Hepatocyte (in vitro differentiated cells): ENCODE results near the gene VWA3A. TPM values are rescaled to one million over a fixed set of nuclear protein-coding genes. Genes with fewer than 3 reads are reported as not detected.
"Not testable (repeated sequence)": the region's sequence is repeated elsewhere in the genome, so short reads cannot be mapped to it uniquely, and the experiment has no call there.

ENCODE experiments used
- DNase-seq: peaks from one replicate; pipeline ENCODE4 v3.0.0-alpha.2; 2016; ENCODE audit warnings: low spot score
- H2AFZ ChIP-seq: fragments of 200-600 bp; sonication (generic); 2 replicates; pipeline ENCODE4 v1.6.0; 2016; ENCODE audit warnings: antibody characterized with exemption, mild to moderate bottlenecking
- H3K27ac ChIP-seq: fragments of 200-600 bp; sonication (generic); 2 replicates; pipeline ENCODE4 v1.5.1; 2016; ENCODE audit warnings: mild to moderate bottlenecking
- H3K27me3 ChIP-seq: fragments of 200-600 bp; sonication (generic); 2 replicates; pipeline ENCODE4 v1.6.1; 2016
- H3K36me3 ChIP-seq: fragments of 200-600 bp; sonication (generic); replicated peaks from 2 replicates; pipeline ENCODE4 v1.5.1; 2016; ENCODE audit warnings: low read depth; ENCODE audit not compliant: insufficient read depth
- H3K4me1 ChIP-seq: fragments of 200-600 bp; sonication (generic); 2 replicates; pipeline ENCODE4 v1.5.1; 2016; ENCODE audit warnings: mild to moderate bottlenecking, moderate library complexity; ENCODE audit not compliant: insufficient read depth
- H3K4me2 ChIP-seq: fragments of 200-600 bp; sonication (generic); 2 replicates; pipeline ENCODE4 v1.6.0; 2016
- H3K4me3 ChIP-seq: fragments of 200-600 bp; sonication (generic); 2 replicates; pipeline ENCODE4 v1.5.1; 2016; ENCODE audit warnings: mild to moderate bottlenecking
- H3K79me2 ChIP-seq: fragments of 200-600 bp; sonication (generic); 2 replicates; pipeline ENCODE4 v1.6.0; 2017; ENCODE audit warnings: mild to moderate bottlenecking
- H3K9me2 ChIP-seq: fragments of 200-600 bp; sonication (generic); replicated peaks from 2 replicates; pipeline ENCODE4 v1.6.0; 2017; ENCODE audit warnings: mild to moderate bottlenecking; ENCODE audit not compliant: insufficient read depth
- H3K9me3 ChIP-seq: fragments of 200-600 bp; sonication (generic); 2 replicates; pipeline ENCODE4 v1.5.1; 2016; ENCODE audit warnings: low read depth, mild to moderate bottlenecking
- H4K20me1 ChIP-seq: fragments of 200-600 bp; sonication (generic); 2 replicates; pipeline ENCODE4 v1.6.0; 2016; ENCODE audit warnings: mild to moderate bottlenecking; ENCODE audit not compliant: insufficient read depth, poor library complexity, severe bottlenecking
- EZH2 ChIP-seq: fragments of 200-600 bp; sonication (generic); IDR thresholded peaks from 2 replicates; pipeline ENCODE4 v1.6.1; 2016; ENCODE audit warnings: antibody characterized with exemption, mild to moderate bottlenecking, borderline replicate concordance
- EZH2phosphoT487 ChIP-seq: fragments of 200-600 bp; sonication (generic); IDR thresholded peaks from one replicate; pipeline ENCODE4 v1.6.1; 2018; ENCODE audit warnings: antibody characterized with exemption, mild to moderate bottlenecking, low read depth, moderate library complexity; ENCODE audit not compliant: unreplicated experiment, severe bottlenecking
- WGBS: methylation state at CpG from one replicate; pipeline ENCODE4 v1.1.6; 2016; ENCODE audit warnings: low lambda C conversion rate; ENCODE audit errors: missing lambda C conversion rate; 5-methylcytosine and 5-hydroxymethylcytosine counted together
- polyA plus RNA-seq: library from polyadenylated mRNA; unstranded; fragments of >200 nt; fragmentation: Nextera tagmentation; extraction: Ambion mirVana; gene quantifications from 2 replicates; pipeline ENCODE4 v1.2.1, GENCODE V29; 2016
- total RNA-seq: library from RNA; depleted of rRNA; stranded (reverse); fragments of >200 nt; gene quantifications from 2 replicates; pipeline ENCODE4 v1.2.3, GENCODE V29; 2014
- TF ChIP-seq, protein P1 (sequence below): fragments of 200-600 bp; sonication (generic); IDR thresholded peaks from 2 replicates; pipeline ENCODE4 v1.5.1; 2016; ENCODE audit warnings: antibody characterized with exemption, mild to moderate bottlenecking; ENCODE audit not compliant: poor library complexity

Gene VWA3A
- total and polyA plus RNA-seq, 2 experiments from 2014 or later = 0.03 TPM; not detected in 1

- 83% methylated on average over 9 of the region's 9 CpGs for WGBS
- Histone ChIP-seq H3K4me1 (peaks cover 6% of the 10 kb centered on the region), H3K27me3 (no peaks in the 10 kb centered on the region), H3K9me3 (no peaks in the 10 kb centered on the region), H3K79me2 (no peaks in the 10 kb centered on the region), H3K4me3 (no peak overlapping the region), H3K4me2 (peak overlapping the region; percentile 26), H3K9me2 (no peaks in the 10 kb centered on the region), H4K20me1 (no peaks in the 10 kb centered on the region), H3K36me3 (no peaks in the 10 kb centered on the region), H3K27ac (peak overlapping the region; percentile 19), H2AFZ (no peak overlapping the region)
- TF ChIP-seq EZH2 = no peak
- no peak for TF ChIP-seq EZH2phosphoT487
- TF ChIP-seq, protein P1, sequence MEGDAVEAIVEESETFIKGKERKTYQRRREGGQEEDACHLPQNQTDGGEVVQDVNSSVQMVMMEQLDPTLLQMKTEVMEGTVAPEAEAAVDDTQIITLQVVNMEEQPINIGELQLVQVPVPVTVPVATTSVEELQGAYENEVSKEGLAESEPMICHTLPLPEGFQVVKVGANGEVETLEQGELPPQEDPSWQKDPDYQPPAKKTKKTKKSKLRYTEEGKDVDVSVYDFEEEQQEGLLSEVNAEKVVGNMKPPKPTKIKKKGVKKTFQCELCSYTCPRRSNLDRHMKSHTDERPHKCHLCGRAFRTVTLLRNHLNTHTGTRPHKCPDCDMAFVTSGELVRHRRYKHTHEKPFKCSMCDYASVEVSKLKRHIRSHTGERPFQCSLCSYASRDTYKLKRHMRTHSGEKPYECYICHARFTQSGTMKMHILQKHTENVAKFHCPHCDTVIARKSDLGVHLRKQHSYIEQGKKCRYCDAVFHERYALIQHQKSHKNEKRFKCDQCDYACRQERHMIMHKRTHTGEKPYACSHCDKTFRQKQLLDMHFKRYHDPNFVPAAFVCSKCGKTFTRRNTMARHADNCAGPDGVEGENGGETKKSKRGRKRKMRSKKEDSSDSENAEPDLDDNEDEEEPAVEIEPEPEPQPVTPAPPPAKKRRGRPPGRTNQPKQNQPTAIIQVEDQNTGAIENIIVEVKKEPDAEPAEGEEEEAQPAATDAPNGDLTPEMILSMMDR = no peak
- no peak for DNase-seq
These were observed 102.5 kb downstream of the VWA3A start for GRCh38 chr16:22194707-22195444.

- peak overlapping the region; percentile 26 for H3K4me2 ChIP-seq
- H3K27ac ChIP-seq = peak overlapping the region; percentile 19
- no peaks in the 10 kb centered on the region for H3K79me2 ChIP-seq
- DNase-seq = no peak
- H3K4me3 ChIP-seq = no peak overlapping the region
- H3K9me3 ChIP-seq = no peaks in the 10 kb centered on the region
- H3K9me2 ChIP-seq = no peaks in the 10 kb centered on the region
- no peaks in the 10 kb centered on the region for H3K27me3 ChIP-seq
- no peaks in the 10 kb centered on the region for H4K20me1 ChIP-seq
- TF ChIP-seq EZH2 = no peak
- TF ChIP-seq EZH2phosphoT487 = no peak
- TF ChIP-seq, protein P1 = no peak
- H3K36me3 ChIP-seq = no peaks in the 10 kb centered on the region
- peaks cover 6% of the 10 kb centered on the region for H3K4me1 ChIP-seq
- H2AFZ ChIP-seq = no peak overlapping the region
These were observed 103.0 kb downstream of the VWA3A start for GRCh38 chr16:22195445-22195694.

GRCh38 chr16:22195695-22196558 lies 103.6 kb downstream of the VWA3A start:
- no peaks in the 10 kb centered on the region for H4K20me1 ChIP-seq
- DNase-seq = peak; percentile 92
- H3K27ac ChIP-seq = peak overlapping the region; percentile 56
- H3K9me3 ChIP-seq = no peaks in the 10 kb centered on the region
- peaks cover 6% of the 10 kb centered on the region for H3K4me1 ChIP-seq
- no peaks in the 10 kb centered on the region for H3K36me3 ChIP-seq
- H3K27me3 ChIP-seq = no peaks in the 10 kb centered on the region
- H3K4me3 ChIP-seq = peak overlapping the region; percentile 52
- H3K79me2 ChIP-seq = no peaks in the 10 kb centered on the region
- no peaks in the 10 kb centered on the region for H3K9me2 ChIP-seq
- peak overlapping the region; percentile 63 for H2AFZ ChIP-seq
- TF ChIP-seq, protein P1 = peak; percentile 99
- no peak for TF ChIP-seq EZH2phosphoT487
- TF ChIP-seq EZH2 = no peak
- 8% methylated on average over 39 of the region's 39 CpGs for WGBS
- peak overlapping the region; percentile 76 for H3K4me2 ChIP-seq

GRCh38 chr16:22196559-22197168 lies 104.3 kb downstream of the VWA3A start:
- H3K79me2 ChIP-seq, H3K9me2 ChIP-seq, H3K27me3 ChIP-seq, H3K4me1 ChIP-seq, H3K9me3 ChIP-seq, DNase-seq, H3K4me3 ChIP-seq, H2AFZ ChIP-seq, H4K20me1 ChIP-seq, H3K36me3 ChIP-seq, H3K27ac ChIP-seq: not testable (repeated sequence)
- peak overlapping the region; percentile 76 for H3K4me2 ChIP-seq
- 75% methylated on average over 20 of the region's 20 CpGs for WGBS
